BLaER1 treated with 17β-estradiol and CSF1 and Interleukin-3, amounts not matched to agents 10 nM and 100 nM (cell line): ENCODE results near the gene WFDC11.
"Not testable (repeated sequence)": the region's sequence is repeated elsewhere in the genome, so short reads cannot be mapped to it uniquely, and the experiment has no call there.

Experiments
- H3K27ac ChIP-seq, 11 experiments: shearing (Covaris generic); formaldehyde crosslinking; 2 replicates each; pipeline ENCODE4 v1.8.1; 2022
- H3K27me3 ChIP-seq, 11 experiments: shearing (Covaris generic); formaldehyde crosslinking; 2 replicates each; pipeline ENCODE4 v1.8.1; 2022
- H3K36me3 ChIP-seq, 11 experiments: shearing (Covaris generic); formaldehyde crosslinking; 2 replicates each; pipeline ENCODE4 v1.8.1; 2022
- H3K4me1 ChIP-seq, 10 experiments: shearing (Covaris generic); formaldehyde crosslinking; 2 replicates each; pipeline ENCODE4 v1.8.1; 2022
- H3K4me2 ChIP-seq, 11 experiments: shearing (Covaris generic); formaldehyde crosslinking; 2 replicates each; pipeline ENCODE4 v1.8.1; 2022
- H3K4me3 ChIP-seq, 10 experiments: shearing (Covaris generic); formaldehyde crosslinking; 2 replicates each; pipeline ENCODE4 v1.8.1; 2022
- H3K9ac ChIP-seq, 11 experiments: shearing (Covaris generic); formaldehyde crosslinking; 2 replicates each; pipeline ENCODE4 v1.8.1; 2022
- H3K9me3 ChIP-seq, 11 experiments: shearing (Covaris generic); formaldehyde crosslinking; replicated peaks in 1 of 11; 2 replicates each; pipeline ENCODE4 v1.8.1; 2022
- H4K20me1 ChIP-seq, 11 experiments: shearing (Covaris generic); formaldehyde crosslinking; 2 replicates each; pipeline ENCODE4 v1.8.1; 2022
- Cebpa-rat ChIP-seq, 11 experiments: shearing (Covaris generic); IDR thresholded peaks; 2 replicates each; pipeline ENCODE4 v1.8.1; 2022

The WFDC11 gene

DNA sequence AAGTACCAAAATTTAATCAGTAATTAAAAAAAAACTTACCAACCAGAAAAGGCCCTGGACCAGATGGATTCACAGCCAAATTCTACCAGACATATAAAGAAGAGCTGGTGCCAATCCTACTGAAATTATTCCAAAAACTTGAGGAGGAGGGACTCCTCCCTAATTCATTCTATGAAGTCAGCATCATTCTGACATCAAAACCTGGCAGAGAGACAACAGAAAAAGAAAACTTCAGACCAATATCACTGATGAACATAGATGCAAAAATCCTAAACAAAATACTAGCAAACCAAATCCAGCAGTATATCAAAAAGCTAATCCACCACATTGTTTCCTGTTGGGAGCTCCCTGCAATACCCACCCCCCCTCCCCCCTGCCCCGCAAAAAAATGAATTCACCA, at the start of gene WFDC11:
WFDC11 (minus strand) TSS at position 101 of the 400 bp plus-strand sequence. CDS start 19,639 bp downstream, outside the sequence.
- H3K27ac ChIP-seq: no peak within 1 kb of the TSS
- no peak within 1 kb of the TSS for H3K9ac ChIP-seq
- peaks cover 5 to 18% (median 10%) of the 10 kb centered on the region in 11 experiments; a peak in 19 of 22 replicates for H3K9me3 ChIP-seq
- H3K27me3 ChIP-seq: no peaks in the 10 kb centered on the region
- no peaks in the 10 kb centered on the region for H3K36me3 ChIP-seq
- H3K4me2 ChIP-seq: 0 out of 22 replicates have a peak within 1 kb of the TSS, but pooled peaks of 1 of the 11 experiments have one; percentile 4
- H3K4me1 ChIP-seq: peaks cover 0 to 4% (median 0%) of the 10 kb centered on the region in 10 experiments; a peak in 1 of 20 replicates
- H3K4me3 ChIP-seq: no peak within 1 kb of the TSS
- H4K20me1 ChIP-seq: no peaks in the 10 kb centered on the region
- TF ChIP-seq Cebpa-rat (IDR thresholded peaks at IDR 0.05): no peak

GRCh38 chr20:45716141-45716688, 46.2 kb upstream of the WFDC11 start:
- peak overlapping the region in 7 of 11 experiments; percentile 39 to 74 (median 64); a peak in 12 of 22 replicates for H3K9ac ChIP-seq
- H3K4me2 ChIP-seq: peak overlapping the region; percentile 7 to 82 (median 68); a peak in 21 of 22 replicates
- not testable (repeated sequence) for H3K27me3 ChIP-seq

GRCh38 chr20:45704969-45705637, 35.1 kb upstream of the WFDC11 start, which contains the start of gene WFDC10B:
Gene WFDC10B, minus strand, starts transcription at chr20:45705019. Its CDS starts 19,027 bp downstream, at chr20:45685992.
- Histone ChIP-seq H3K4me2 (peak within 1 kb of the TSS in 3 of 11 experiments; percentile 9 to 28 (median 18); a peak in 6 of 22 replicates), H3K27ac (no peak within 1 kb of the TSS), H4K20me1 (no peaks in the 10 kb centered on the region), H3K4me3 (no peak within 1 kb of the TSS), H3K4me1 (peaks cover 0 to 6% (median 0%) of the 10 kb centered on the region in 10 experiments; a peak in 2 of 20 replicates), H3K9ac (no peak within 1 kb of the TSS), H3K9me3 (no peaks in the 10 kb centered on the region; a peak in 1 of 22 replicates), H3K36me3 (no peaks in the 10 kb centered on the region), H3K27me3 (no peaks in the 10 kb centered on the region)
- TF ChIP-seq Cebpa-rat (IDR thresholded peaks at IDR 0.05): no peak

More at GRCh38 chr20:45716141-45716688, 46.2 kb upstream of the WFDC11 start:
- Histone ChIP-seq H3K4me3 (peak overlapping the region in 1 of 10 experiments; percentile 33; a peak in 2 of 20 replicates), H3K9me3 (peaks cover 16 to 33% (median 25%) of the 10 kb centered on the region in 11 experiments), H3K27ac (peak overlapping the region in 8 of 11 experiments; percentile 56 to 93 (median 77); a peak in 17 of 22 replicates), H3K4me1 (peaks cover 19 to 37% (median 34%) of the 10 kb centered on the region in 10 experiments)
- H4K20me1 ChIP-seq, H3K36me3 ChIP-seq: not testable (repeated sequence)
- TF ChIP-seq Cebpa-rat (IDR thresholded peaks at IDR 0.05): peak in 6 of 11 experiments; percentile 30 to 86 (median 69); a peak in 9 of 22 replicates

- Histone ChIP-seq H3K4me3 (no peak within 1 kb of the TSS), H3K27me3 (no peaks in the 10 kb centered on the region), H4K20me1 (no peaks in the 10 kb centered on the region), H3K9ac (no peak within 1 kb of the TSS), H3K27ac (no peak within 1 kb of the TSS), H3K9me3 (no peaks in the 10 kb centered on the region), H3K36me3 (no peaks in the 10 kb centered on the region), H3K4me1 (peaks cover 0 to 30% (median 0%) of the 10 kb centered on the region in 10 experiments; a peak in 4 of 20 replicates), H3K4me2 (no peak within 1 kb of the TSS)
- TF ChIP-seq Cebpa-rat (IDR thresholded peaks at IDR 0.05): no peak
Measured at GRCh38 chr20:45701873-45702272, 31.8 kb upstream of the WFDC11 start, which contains the start of gene WFDC13. Gene WFDC13, plus strand, starts transcription at chr20:45702038. Its CDS starts 86 bp downstream, at chr20:45702124.

- Histone ChIP-seq H4K20me1 (no peaks in the 10 kb centered on the region), H3K9ac (no peak overlapping the region), H3K4me3 (no peak overlapping the region), H3K36me3 (no peaks in the 10 kb centered on the region), H3K27ac (no peak overlapping the region), H3K27me3 (no peaks in the 10 kb centered on the region), H3K9me3 (no peaks in the 10 kb centered on the region), H3K4me1 (peaks cover 0 to 30% (median 0%) of the 10 kb centered on the region in 10 experiments; a peak in 4 of 20 replicates), H3K4me2 (no peak overlapping the region)
- no peak for TF ChIP-seq Cebpa-rat (IDR thresholded peaks at IDR 0.05)
Measured at GRCh38 chr20:45701104-45701503, 31.1 kb upstream of the WFDC11 start.

DNA sequence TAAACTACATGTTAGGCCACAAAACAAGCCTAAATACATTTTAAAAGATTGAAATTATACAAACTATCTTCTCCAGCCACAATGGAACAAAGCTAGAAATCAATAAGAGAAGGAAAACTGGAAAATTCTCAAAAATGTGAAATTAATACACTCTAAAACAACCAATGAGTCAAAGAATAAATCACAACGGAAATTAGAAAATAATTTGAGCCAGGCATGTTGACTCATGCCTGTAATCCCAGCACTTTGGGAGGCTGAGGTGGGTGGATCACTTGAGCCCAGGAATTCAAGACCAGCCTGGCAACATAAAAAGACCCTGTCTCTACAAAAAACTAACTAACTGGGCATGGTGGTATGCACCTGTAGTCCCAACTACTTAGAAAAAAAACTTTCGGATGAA, 25.5 kb upstream of the WFDC11 start:
- Histone ChIP-seq H3K4me3 (no peak overlapping the region), H3K4me1 (peaks cover 0 to 31% (median 0%) of the 10 kb centered on the region in 10 experiments; a peak in 3 of 20 replicates), H3K36me3 (no peaks in the 10 kb centered on the region), H3K27ac (no peak overlapping the region), H3K27me3 (no peaks in the 10 kb centered on the region), H3K9ac (no peak overlapping the region), H3K4me2 (no peak overlapping the region), H3K9me3 (peaks cover 0 to 13% (median 0%) of the 10 kb centered on the region in 11 experiments; a peak in 2 of 22 replicates), H4K20me1 (no peaks in the 10 kb centered on the region)
- no peak for TF ChIP-seq Cebpa-rat (IDR thresholded peaks at IDR 0.05)

- not testable (repeated sequence) for H3K4me3 ChIP-seq, H3K9ac ChIP-seq, H3K27ac ChIP-seq, H4K20me1 ChIP-seq, H3K36me3 ChIP-seq, H3K27me3 ChIP-seq, H3K4me2 ChIP-seq
- Histone ChIP-seq H3K9me3 (peaks cover 0 to 13% (median 0%) of the 10 kb centered on the region in 11 experiments; a peak in 2 of 22 replicates), H3K4me1 (peaks cover 0 to 20% (median 0%) of the 10 kb centered on the region in 10 experiments; a peak in 3 of 20 replicates)
Measured at GRCh38 chr20:45693346-45693745, 23.3 kb upstream of the WFDC11 start.

DNA sequence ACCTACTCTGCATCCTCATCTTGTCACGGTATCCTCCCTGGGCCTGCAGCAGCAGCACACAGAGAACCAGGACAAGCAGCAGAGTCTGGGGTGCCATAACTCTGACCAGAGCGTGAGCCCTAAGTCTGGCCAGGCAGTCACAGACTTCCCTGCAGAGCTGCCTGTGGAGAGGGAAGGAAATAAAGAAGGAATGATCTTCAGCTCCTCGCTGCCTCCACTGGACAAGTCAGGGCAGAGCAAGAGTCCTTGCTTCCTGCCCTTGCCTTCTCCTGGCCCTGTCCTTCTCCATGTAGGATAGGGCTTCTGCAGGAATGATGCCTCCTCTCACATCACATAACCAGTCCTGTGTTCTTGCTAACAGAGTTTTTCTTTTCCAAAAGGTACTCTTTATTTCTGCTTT, 15.9 kb upstream of the WFDC11 start:
- Histone ChIP-seq H3K9ac (no peak overlapping the region), H3K4me1 (peaks cover 8 to 25% (median 21%) of the 10 kb centered on the region in 10 experiments; a peak in 19 of 20 replicates), H3K4me3 (no peak overlapping the region), H3K27me3 (no peaks in the 10 kb centered on the region), H3K9me3 (peaks cover 6 to 36% (median 15%) of the 10 kb centered on the region in 11 experiments; a peak in 20 of 22 replicates), H3K27ac (no peak overlapping the region), H4K20me1 (no peaks in the 10 kb centered on the region), H3K36me3 (no peaks in the 10 kb centered on the region), H3K4me2 (no peak overlapping the region)
- no peak for TF ChIP-seq Cebpa-rat (IDR thresholded peaks at IDR 0.05)

GRCh38 chr20:45679650-45680049, 9.6 kb upstream of the WFDC11 start:
- Histone ChIP-seq H3K27me3 (no peaks in the 10 kb centered on the region), H3K9ac (no peak overlapping the region), H3K4me2 (no peak overlapping the region), H3K27ac (no peak overlapping the region), H3K36me3 (peaks cover 0 to 6% (median 0%) of the 10 kb centered on the region in 11 experiments; a peak in 2 of 22 replicates), H3K4me3 (no peak overlapping the region), H3K4me1 (peaks cover 8 to 17% (median 15%) of the 10 kb centered on the region in 10 experiments; a peak in 19 of 20 replicates), H4K20me1 (no peaks in the 10 kb centered on the region), H3K9me3 (peaks cover 40 to 86% (median 50%) of the 10 kb centered on the region in 11 experiments)
- TF ChIP-seq Cebpa-rat (IDR thresholded peaks at IDR 0.05): no peak
